LNCaP clone FGC (cell line): ENCODE data around the gene SENP2.

Experiments
- DNase-seq: peaks from one replicate; pipeline ENCODE4 v3.0.0-alpha.2; 2011; ENCODE audit warnings: low read depth
- H3K4me3 ChIP-seq: 2 replicates; pipeline ENCODE4 v1.5.1; 2011; ENCODE audit warnings: mild to moderate bottlenecking, low read depth, low read length, control low read depth
- CTCF ChIP-seq: IDR thresholded peaks from 2 replicates; pipeline ENCODE4 v1.5.1; 2012; ENCODE audit warnings: mild to moderate bottlenecking; ENCODE audit not compliant: control insufficient read depth, insufficient read depth; ENCODE audit errors: extremely low read depth

The SENP2 gene

GRCh38 chr3:185654758-185655145, 68.7 kb downstream of the SENP2 start:
- no peak for DNase-seq
- no peak for TF ChIP-seq CTCF
- H3K4me3 ChIP-seq: no peak overlapping the region

- no peak for DNase-seq
- no peak overlapping the region for H3K4me3 ChIP-seq
- no peak for TF ChIP-seq CTCF
Measured at GRCh38 chr3:185655426-185656320, 69.6 kb downstream of the SENP2 start.

GRCh38 chr3:185656321-185656840, 70.3 kb downstream of the SENP2 start:
- no peak for TF ChIP-seq CTCF
- DNase-seq: no peak
- H3K4me3 ChIP-seq: no peak overlapping the region

- no peak for DNase-seq
- TF ChIP-seq CTCF: no peak
- no peak overlapping the region for H3K4me3 ChIP-seq
Measured at GRCh38 chr3:185657211-185657610, 71.1 kb downstream of the SENP2 start.

- DNase-seq: no peak
- TF ChIP-seq CTCF: no peak
- H3K4me3 ChIP-seq: no peak overlapping the region
Measured at GRCh38 chr3:185657691-185658503, 71.8 kb downstream of the SENP2 start.

- no peak for TF ChIP-seq CTCF
- no peak for DNase-seq
- H3K4me3 ChIP-seq: no peak overlapping the region
Measured at GRCh38 chr3:185658504-185658912, 72.4 kb downstream of the SENP2 start.
